ENCODE data around the gene GRIN3B. TPM values are rescaled to one million over a fixed set of nuclear protein-coding genes. Genes with fewer than 3 reads are reported as not detected.

GRIN3B gene
- total and polyA plus RNA-seq, 9 of the 15 experiments (the other 6 are each of a cell fraction or from before 2014, with no cell fraction given) = 0.06 to 0.95 (median 0.19) TPM; not detected in 6

DNA sequence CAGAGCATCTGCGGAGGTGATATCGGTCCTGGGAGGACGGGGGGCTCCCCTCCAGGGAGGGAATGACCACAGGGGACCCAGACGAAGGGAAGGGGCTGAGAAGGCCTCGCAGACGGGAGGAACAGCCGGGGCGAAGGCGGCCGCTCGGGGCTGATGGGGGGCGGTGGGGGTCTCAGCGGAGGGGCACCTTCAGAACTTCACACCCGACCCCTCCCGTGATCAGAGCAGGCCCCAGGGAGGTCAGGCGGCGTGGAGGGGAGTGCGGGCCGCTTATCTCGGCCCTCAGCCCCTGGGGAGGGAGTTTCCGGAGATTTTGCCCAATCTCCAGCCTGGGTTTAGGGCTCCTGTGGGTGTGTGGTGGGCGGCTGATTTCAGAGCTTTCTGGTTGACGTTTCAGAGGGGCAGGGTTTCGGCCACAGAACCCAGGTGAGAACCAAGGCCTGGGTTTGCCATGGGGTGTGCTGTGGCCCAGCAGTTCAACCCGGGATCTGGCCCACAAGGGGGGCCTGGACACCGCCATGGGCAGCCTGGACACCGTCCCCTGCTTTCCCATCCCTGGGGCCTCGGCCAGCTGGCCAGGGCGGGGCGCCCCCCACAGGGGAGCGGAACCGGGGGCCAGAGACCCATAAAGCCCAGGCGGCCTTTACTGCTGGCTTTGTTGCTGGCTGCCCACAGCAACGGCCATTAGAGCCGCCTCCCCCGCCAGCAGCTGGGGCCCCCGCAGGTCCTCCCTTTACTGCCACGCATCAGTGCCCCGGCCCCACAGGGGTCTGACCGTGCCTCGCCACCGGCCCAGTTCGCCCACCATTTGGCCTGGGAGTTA, 45.3 kb upstream of the GRIN3B start (continued):
- TF ChIP-seq TOE1 (IDR thresholded peaks at IDR 0.05; ENCODE audit: borderline replicate concordance) = no peak
- no peak for TF ChIP-seq TOE1 (CRISPR knock-in tag; IDR thresholded peaks at IDR 0.05; ENCODE audit: borderline replicate concordance, low read depth)
- TF ChIP-seq LCOR (CRISPR knock-in tag; IDR thresholded peaks at IDR 0.05) = no peak
- peak; percentile 58; the same call in 1 of the 2 replicates for TF ChIP-seq MITF (IDR thresholded peaks at IDR 0.05)
- TF ChIP-seq CBX8 (IDR thresholded peaks at IDR 0.05; ENCODE audit: borderline replicate concordance, extremely low read depth, low read depth, low read length, poor library complexity, severe bottlenecking) = no peak
- no peak for TF ChIP-seq RBM22 (IDR thresholded peaks at IDR 0.05; ENCODE audit: low read depth, low read length, poor library complexity, severe bottlenecking)
- TF ChIP-seq, protein P1, sequence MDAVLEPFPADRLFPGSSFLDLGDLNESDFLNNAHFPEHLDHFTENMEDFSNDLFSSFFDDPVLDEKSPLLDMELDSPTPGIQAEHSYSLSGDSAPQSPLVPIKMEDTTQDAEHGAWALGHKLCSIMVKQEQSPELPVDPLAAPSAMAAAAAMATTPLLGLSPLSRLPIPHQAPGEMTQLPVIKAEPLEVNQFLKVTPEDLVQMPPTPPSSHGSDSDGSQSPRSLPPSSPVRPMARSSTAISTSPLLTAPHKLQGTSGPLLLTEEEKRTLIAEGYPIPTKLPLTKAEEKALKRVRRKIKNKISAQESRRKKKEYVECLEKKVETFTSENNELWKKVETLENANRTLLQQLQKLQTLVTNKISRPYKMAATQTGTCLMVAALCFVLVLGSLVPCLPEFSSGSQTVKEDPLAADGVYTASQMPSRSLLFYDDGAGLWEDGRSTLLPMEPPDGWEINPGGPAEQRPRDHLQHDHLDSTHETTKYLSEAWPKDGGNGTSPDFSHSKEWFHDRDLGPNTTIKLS (IDR thresholded peaks at IDR 0.05; ENCODE audit: borderline replicate concordance, low read depth) = no peak; the same call in 1 of the 2 replicates
- no peak for TF ChIP-seq ZNF830 (CRISPR knock-in tag; IDR thresholded peaks at IDR 0.05)
- no peak for TF ChIP-seq XRCC3 (IDR thresholded peaks at IDR 0.05)
- TF ChIP-seq ZNF23 (CRISPR knock-in tag; IDR thresholded peaks at IDR 0.05) = no peak
- TF ChIP-seq SMAD3 (CRISPR knock-in tag; conservative IDR thresholded peaks at IDR 0.05) = no peak
- TF ChIP-seq CXXC5 (CRISPR knock-in tag; IDR thresholded peaks at IDR 0.05) = peak; percentile 79
- no peak for TF ChIP-seq MEF2D (tag; conservative IDR thresholded peaks at IDR 0.05; ENCODE audit: low read depth)
- TF ChIP-seq TFE3 (CRISPR knock-in tag; IDR thresholded peaks at IDR 0.05) = no peak
- no peak for TF ChIP-seq YBX1 (IDR thresholded peaks at IDR 0.05)
- no peak for TF ChIP-seq ZNF146 (CRISPR knock-in tag; IDR thresholded peaks at IDR 0.05; ENCODE audit: unreplicated experiment)
- no peak for TF ChIP-seq GATAD2A (IDR thresholded peaks at IDR 0.05)
- no peak for TF ChIP-seq POLR2B (IDR thresholded peaks at IDR 0.05; ENCODE audit: low read depth, partially characterized antibody)
- no peak for TF ChIP-seq MED1 (CRISPR knock-in tag; IDR thresholded peaks at IDR 0.05; ENCODE audit: borderline replicate concordance)
- peak; percentile 48 for TF ChIP-seq HMGN3 (IDR thresholded peaks at IDR 0.05; ENCODE audit: borderline replicate concordance, extremely low read depth, insufficient read length, low read depth, low read length)
- no peak for TF ChIP-seq THRB (CRISPR knock-in tag; conservative IDR thresholded peaks at IDR 0.05)

Data from K562 (cell line).